NCI-H82 (cell line): ENCODE results near the gene ALDH1L2.
A peak's percentile ranks its signal among the peaks of the same experiment; 100 is the strongest.

Source experiments
- DNase-seq: peaks from one replicate; lab custom pipeline; 2025; lab: John Stamatoyannopoulos, UW

Gene ALDH1L2

GRCh38 chr12:105032703-105033357 is 51.4 kb downstream of the ALDH1L2 start:
- DNase-seq = no peak

- DNase-seq = peak; percentile 30
Observed at GRCh38 chr12:105030820-105031807, 53.1 kb downstream of the ALDH1L2 start.

- no peak for DNase-seq
Observed at GRCh38 chr12:105026411-105026810, 57.8 kb downstream of the ALDH1L2 start.

- no peak for DNase-seq
Observed at GRCh38 chr12:105025890-105026289, 58.4 kb downstream of the ALDH1L2 start.

- DNase-seq = no peak
Observed at GRCh38 chr12:105024928-105025327, 59.3 kb downstream of the ALDH1L2 start.

- no peak for DNase-seq
Observed at GRCh38 chr12:105020241-105020962, 63.9 kb downstream of the ALDH1L2 start.

- DNase-seq = peak; percentile 79
Observed at GRCh38 chr12:105018776-105019175, 65.5 kb downstream of the ALDH1L2 start.

GRCh38 chr12:105018012-105018411 is 66.2 kb downstream of the ALDH1L2 start:
- no peak for DNase-seq

GRCh38 chr12:105015543-105015942 is 68.7 kb downstream of the ALDH1L2 start:
- no peak for DNase-seq

- DNase-seq = no peak
Observed at GRCh38 chr12:105014603-105015002, 69.7 kb downstream of the ALDH1L2 start.

- DNase-seq = no peak
Observed at GRCh38 chr12:105013892-105014291, 70.4 kb downstream of the ALDH1L2 start.

- no peak for DNase-seq
Observed at GRCh38 chr12:105001476-105001875, 82.8 kb downstream of the ALDH1L2 start.

- no peak for DNase-seq
Observed at GRCh38 chr12:104999347-104999685, 84.9 kb downstream of the ALDH1L2 start.

GRCh38 chr12:104998423-104999346 is 85.6 kb downstream of the ALDH1L2 start:
- no peak for DNase-seq

- DNase-seq = no peak
Observed at GRCh38 chr12:104997541-104997940, 86.7 kb downstream of the ALDH1L2 start.

GRCh38 chr12:104994336-104994735 is 89.9 kb downstream of the ALDH1L2 start:
- DNase-seq = no peak

GRCh38 chr12:104991565-104992128 is 92.6 kb downstream of the ALDH1L2 start:
- DNase-seq = no peak

GRCh38 chr12:104990950-104991349 is 93.3 kb downstream of the ALDH1L2 start:
- no peak for DNase-seq

GRCh38 chr12:104986022-104986941 is 98.0 kb downstream of the ALDH1L2 start, which contains the start of gene NOPCHAP1:
Gene NOPCHAP1 (plus strand): TSS chr12:104986316. CDS start chr12:104986353, 37 bp downstream.
- peak; percentile 96 for DNase-seq

- peak; percentile 16 for DNase-seq
Observed at GRCh38 chr12:104985206-104985605, 99.1 kb downstream of the ALDH1L2 start.
